PC-3 (cell line): ENCODE measurements around the gene RNF166. TPM values are rescaled to one million over a fixed set of nuclear protein-coding genes. Genes with fewer than 3 reads are reported as not detected.

Experiments used
- ATAC-seq: fragments of 200-7000 bp; cut with Tn5 transposase; 2 replicates; pipeline ENCODE4 v1.9.1; 2020; ENCODE audit warnings: mild to moderate bottlenecking, moderate library complexity
- BruUV-seq: library from RNA; stranded (reverse); fragments of 400-500 nt; replicated peaks from 2 replicates; lab custom pipeline; 2021; lab: Mats Ljungman, UMichigan
- CTCF ChIA-PET: fragments of 300-600 bp; sonication (Branson Sonifier 250); formaldehyde crosslinking; loops from one replicate; lab custom pipeline; 2022; ENCODE audit warnings: antibody characterized with exemption; lab: Charles Lee
- POLR2A ChIA-PET: fragments of 300-600 bp; sonication (Branson Sonifier 250); formaldehyde crosslinking; loops from one replicate; lab custom pipeline; 2022; ENCODE audit warnings: antibody characterized with exemption; ENCODE audit not compliant: unreplicated experiment; lab: Charles Lee
- DNase-seq: peaks from one replicate; pipeline ENCODE4 v3.0.0-alpha.2; 2015
- H2AFZ ChIP-seq: fragments of 300-600 bp; sonication (generic); 2 replicates; pipeline ENCODE4 v1.6.0; 2016; ENCODE audit warnings: antibody characterized with exemption, low read length
- H3F3A ChIP-seq: fragments of 300-600 bp; sonication (generic); one replicate; pipeline ENCODE4 v1.6.0; 2017; ENCODE audit warnings: antibody characterized with exemption, low read length, control low read depth, mild to moderate bottlenecking; ENCODE audit not compliant: unreplicated experiment
- H3K27ac ChIP-seq: fragments of 300-600 bp; sonication (generic); 2 replicates; pipeline ENCODE4 v1.5.1; 2016; ENCODE audit warnings: mild to moderate bottlenecking, low read length
- H3K27me3 ChIP-seq: fragments of 300-600 bp; sonication (generic); 2 replicates; pipeline ENCODE4 v1.6.1; 2016; ENCODE audit warnings: low read length, mixed read lengths
- H3K36me3 ChIP-seq: fragments of 300-600 bp; sonication (generic); 2 replicates; pipeline ENCODE4 v1.6.1; 2016; ENCODE audit warnings: low read depth, mixed run types, low read length, mixed read lengths
- H3K4me1 ChIP-seq: fragments of 300-600 bp; sonication (generic); 2 replicates; pipeline ENCODE4 v1.5.1; 2016; ENCODE audit warnings: low read length; ENCODE audit not compliant: insufficient read depth
- H3K4me2 ChIP-seq: fragments of 300-600 bp; sonication (generic); 2 replicates; pipeline ENCODE4 v1.6.0; 2016; ENCODE audit warnings: low read length
- H3K4me3 ChIP-seq: fragments of 300-600 bp; sonication (generic); 2 replicates; pipeline ENCODE4 v1.5.1; 2016; ENCODE audit warnings: mild to moderate bottlenecking, low read length, mixed read lengths
- H3K79me2 ChIP-seq: fragments of 300-600 bp; sonication (generic); 2 replicates; pipeline ENCODE4 v1.6.1; 2017; ENCODE audit warnings: low read length, mixed read lengths
- H3K9ac ChIP-seq: fragments of 300-600 bp; sonication (generic); 2 replicates; pipeline ENCODE4 v1.6.0; 2016; ENCODE audit warnings: mild to moderate bottlenecking, low read length
- H3K9me2 ChIP-seq: fragments of 300-600 bp; sonication (generic); replicated peaks from 2 replicates; pipeline ENCODE4 v1.6.1; 2016; ENCODE audit warnings: mixed run types, low read length, mixed read lengths
- H3K9me3 ChIP-seq: fragments of 300-600 bp; sonication (generic); 2 replicates; pipeline ENCODE4 v1.6.1; 2016; ENCODE audit warnings: low read length, mixed read lengths
- H4K20me1 ChIP-seq: fragments of 300-600 bp; sonication (generic); 2 replicates; pipeline ENCODE4 v1.6.1; 2016; ENCODE audit warnings: low read length, mixed read lengths
- EZH2 ChIP-seq: fragments of 300-600 bp; sonication (generic); IDR thresholded peaks from one replicate; pipeline ENCODE4 v1.6.1; 2017; ENCODE audit warnings: antibody characterized with exemption, mild to moderate bottlenecking, low read length; ENCODE audit not compliant: unreplicated experiment
- EZH2phosphoT487 ChIP-seq: fragments of 300-600 bp; sonication (generic); IDR thresholded peaks from 2 replicates; pipeline ENCODE4 v1.6.1; 2018; ENCODE audit warnings: mild to moderate bottlenecking, antibody characterized with exemption, low read length, borderline replicate concordance
- intact Hi-C: fragments of 100-400 bp; cut with micrococcal nuclease; formaldehyde crosslinking; loops from 2 replicates; pipeline ENCODE4 v1.9.0; 2023
- total RNA-seq: library from RNA; depleted of rRNA; stranded (reverse); fragments of >200 nt; gene quantifications from 2 replicates; pipeline ENCODE4 v1.2.3, GENCODE V29; 2014
- TF ChIP-seq, protein P1 (sequence below): fragments of 300-600 bp; sonication (generic); conservative IDR thresholded peaks from 2 replicates; pipeline ENCODE4 v1.5.1; 2017; ENCODE audit warnings: antibody characterized with exemption, low read depth, mild to moderate bottlenecking, low read length

The RNF166 gene
- total RNA-seq, 1 experiment from 2014 or later: 28.8 TPM

DNA sequence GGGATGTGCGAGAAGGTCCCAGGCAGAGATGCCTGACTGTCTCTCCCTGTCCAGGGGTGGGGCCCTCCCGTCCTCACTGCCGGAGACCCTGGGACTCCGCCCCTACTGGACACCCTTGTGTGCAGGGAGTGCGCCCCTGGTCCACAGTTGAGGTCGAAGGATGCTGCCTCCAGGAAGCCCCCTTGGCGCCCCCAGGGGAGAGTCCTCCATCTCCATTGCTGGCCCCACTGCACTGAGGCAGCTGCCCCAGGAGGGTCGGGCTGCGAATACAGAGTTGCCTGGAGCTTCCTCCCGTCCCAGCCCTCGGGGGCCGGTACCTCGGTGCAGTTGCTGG is 26.7 kb upstream of the RNF166 start:
- Histone ChIP-seq H3K4me2 (no peak overlapping the region), H3K9ac (no peak overlapping the region), H2AFZ (no peak overlapping the region), H3K79me2 (no peaks in the 10 kb centered on the region), H3K27ac (no peak overlapping the region), H3K36me3 (peaks cover 4% of the 10 kb centered on the region), H3K4me1 (no peaks in the 10 kb centered on the region), H4K20me1 (no peaks in the 10 kb centered on the region), H3K9me2 (no peaks in the 10 kb centered on the region), H3K27me3 (no peaks in the 10 kb centered on the region), H3K9me3 (no peaks in the 10 kb centered on the region), H3K4me3 (no peak overlapping the region), H3F3A (no peaks in the 10 kb centered on the region)
- no peak for ATAC-seq
- BruUV-seq: no TSS peak
- no peak for DNase-seq
- TF ChIP-seq EZH2: no peak
- TF ChIP-seq, protein P1, sequence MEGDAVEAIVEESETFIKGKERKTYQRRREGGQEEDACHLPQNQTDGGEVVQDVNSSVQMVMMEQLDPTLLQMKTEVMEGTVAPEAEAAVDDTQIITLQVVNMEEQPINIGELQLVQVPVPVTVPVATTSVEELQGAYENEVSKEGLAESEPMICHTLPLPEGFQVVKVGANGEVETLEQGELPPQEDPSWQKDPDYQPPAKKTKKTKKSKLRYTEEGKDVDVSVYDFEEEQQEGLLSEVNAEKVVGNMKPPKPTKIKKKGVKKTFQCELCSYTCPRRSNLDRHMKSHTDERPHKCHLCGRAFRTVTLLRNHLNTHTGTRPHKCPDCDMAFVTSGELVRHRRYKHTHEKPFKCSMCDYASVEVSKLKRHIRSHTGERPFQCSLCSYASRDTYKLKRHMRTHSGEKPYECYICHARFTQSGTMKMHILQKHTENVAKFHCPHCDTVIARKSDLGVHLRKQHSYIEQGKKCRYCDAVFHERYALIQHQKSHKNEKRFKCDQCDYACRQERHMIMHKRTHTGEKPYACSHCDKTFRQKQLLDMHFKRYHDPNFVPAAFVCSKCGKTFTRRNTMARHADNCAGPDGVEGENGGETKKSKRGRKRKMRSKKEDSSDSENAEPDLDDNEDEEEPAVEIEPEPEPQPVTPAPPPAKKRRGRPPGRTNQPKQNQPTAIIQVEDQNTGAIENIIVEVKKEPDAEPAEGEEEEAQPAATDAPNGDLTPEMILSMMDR: no peak
- TF ChIP-seq EZH2phosphoT487: no peak
- ChIA-PET POLR2A (no interaction called here), CTCF (no interaction called here)
- intact Hi-C loops: no loop called here

DNA sequence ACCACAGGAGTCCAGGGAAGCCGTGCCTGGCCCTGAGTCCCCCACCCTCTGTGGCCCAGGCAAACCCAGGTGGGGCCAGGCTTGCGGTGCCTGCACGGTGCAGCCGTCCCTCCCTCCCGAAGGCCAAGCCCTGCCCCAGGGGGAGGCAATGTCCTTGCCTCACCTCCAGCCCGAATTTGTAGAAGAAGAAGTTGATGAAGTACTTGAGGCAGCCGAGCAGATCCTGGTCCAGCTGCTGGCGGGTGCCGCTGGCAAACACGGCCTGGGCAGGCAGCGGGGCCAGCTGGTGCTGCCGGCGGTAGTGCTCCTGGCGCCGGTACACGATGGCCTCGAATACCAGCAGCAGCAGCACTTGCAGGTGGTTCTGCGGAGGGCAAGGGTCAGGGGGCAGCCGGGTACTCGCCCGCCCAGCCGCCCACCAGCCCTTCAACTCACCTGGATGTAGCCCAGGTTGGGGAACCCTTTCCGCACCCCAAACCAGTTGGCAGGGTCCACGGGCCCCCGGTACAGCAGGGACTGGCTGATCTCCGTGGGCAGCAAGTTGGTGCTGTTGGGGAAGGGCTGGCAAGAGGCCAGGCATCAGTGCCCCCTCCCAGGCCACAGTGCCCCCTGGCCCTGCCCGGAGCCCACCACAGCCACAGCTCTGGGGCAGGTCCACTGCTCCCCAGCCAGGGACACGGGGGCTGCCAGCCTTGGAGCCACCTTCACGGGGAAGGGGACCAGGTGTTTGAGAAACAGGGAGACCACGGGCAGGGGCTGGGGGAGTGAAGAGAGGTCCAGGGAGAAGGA is 26.2 kb upstream of the RNF166 start:
- no peaks in the 10 kb centered on the region for H3K9me3 ChIP-seq
- H3K4me1 ChIP-seq: no peaks in the 10 kb centered on the region
- no peaks in the 10 kb centered on the region for H3K27me3 ChIP-seq
- TF ChIP-seq, protein P1: no peak
- TF ChIP-seq EZH2phosphoT487: no peak
- no peak for TF ChIP-seq EZH2
- DNase-seq (no peak), ATAC-seq (peak; percentile 21; the same call in 1 of the 2 replicates)
- H3K36me3 ChIP-seq: peaks cover 4% of the 10 kb centered on the region
- intact Hi-C loops: no loop called here
- no peak overlapping the region for H3K4me2 ChIP-seq
- BruUV-seq: no TSS peak
- H3K9ac ChIP-seq: no peak overlapping the region
- no peaks in the 10 kb centered on the region for H4K20me1 ChIP-seq
- H3K27ac ChIP-seq: no peak overlapping the region
- H3K4me3 ChIP-seq: no peak overlapping the region
- CTCF ChIA-PET: no interaction called here
- no peaks in the 10 kb centered on the region for H3K79me2 ChIP-seq
- no peaks in the 10 kb centered on the region for H3F3A ChIP-seq
- H2AFZ ChIP-seq: no peak overlapping the region
- POLR2A ChIA-PET: no interaction called here
- no peaks in the 10 kb centered on the region for H3K9me2 ChIP-seq

DNA sequence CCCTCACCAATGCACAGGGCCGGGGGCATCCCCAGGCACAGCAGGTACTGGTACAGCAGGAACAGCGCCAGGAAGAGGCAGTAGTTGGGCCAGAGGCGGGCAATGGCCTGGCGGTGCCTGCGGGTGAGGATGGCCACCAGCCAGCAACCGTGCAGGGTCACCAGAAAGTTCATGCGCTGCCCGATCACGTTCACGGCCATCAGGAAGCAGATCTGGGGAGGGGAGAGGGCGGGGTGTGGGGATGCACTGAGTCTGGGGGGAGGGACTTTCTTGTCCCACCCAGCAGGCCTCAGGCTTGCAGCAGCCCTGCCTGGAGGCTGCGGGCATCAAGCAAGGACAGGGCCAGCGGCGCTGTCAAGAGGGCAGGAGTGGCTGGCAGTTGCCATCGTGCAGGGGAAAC is 25.5 kb upstream of the RNF166 start:
- Histone ChIP-seq H3K9ac (no peak overlapping the region), H3K4me1 (no peaks in the 10 kb centered on the region), H3K9me2 (no peaks in the 10 kb centered on the region), H4K20me1 (no peaks in the 10 kb centered on the region), H3K79me2 (no peaks in the 10 kb centered on the region), H3K9me3 (no peaks in the 10 kb centered on the region), H3K4me3 (no peak overlapping the region), H3K27ac (no peak overlapping the region), H2AFZ (no peak overlapping the region), H3F3A (no peaks in the 10 kb centered on the region), H3K36me3 (peaks cover 4% of the 10 kb centered on the region), H3K4me2 (no peak overlapping the region), H3K27me3 (no peaks in the 10 kb centered on the region)
- DNase-seq (no peak), ATAC-seq (no peak)
- intact Hi-C loops: no loop called here
- CTCF ChIA-PET: no interaction called here
- TF ChIP-seq EZH2 (no peak), EZH2phosphoT487 (no peak)
- TF ChIP-seq, protein P1: no peak
- BruUV-seq: no TSS peak
- POLR2A ChIA-PET: no interaction called here
